HG02938 (cell line): ENCODE measurements around the gene LAMA4.
"Not testable (repeated sequence)": the region's sequence is repeated elsewhere in the genome, so short reads cannot be mapped to it uniquely, and the experiment has no call there.

Experiments used
- ATAC-seq: cut with Tn5 transposase; IDR thresholded peaks from one replicate; pipeline ENCODE4 v1.9.1; 2021; ENCODE audit warnings: mild to moderate bottlenecking, moderate library complexity; ENCODE audit not compliant: unreplicated experiment

Gene LAMA4

GRCh38 chr6:112215488-112216284 is 38.7 kb downstream of the LAMA4 start:
- ATAC-seq = no peak

GRCh38 chr6:112214739-112215269 is 39.6 kb downstream of the LAMA4 start:
- no peak for ATAC-seq

DNA sequence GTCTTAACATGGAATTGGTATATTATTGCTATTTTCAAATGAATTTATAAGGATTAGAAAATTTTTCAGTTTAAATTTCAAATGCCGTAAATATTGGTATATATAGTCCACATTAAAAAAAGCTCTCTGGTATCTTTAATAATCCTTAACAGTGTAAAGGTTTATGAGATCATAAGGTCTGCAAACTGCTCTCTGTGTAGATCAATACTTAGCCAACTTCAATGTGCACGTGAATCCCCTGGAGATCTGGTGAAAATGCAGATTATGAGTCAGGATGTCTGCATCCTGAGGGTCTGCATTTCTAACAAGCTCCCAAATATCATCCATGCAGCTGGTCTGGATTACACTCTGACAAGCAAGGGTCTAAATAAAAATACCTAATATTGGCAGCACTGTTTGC is 43.5 kb downstream of the LAMA4 start:
- ATAC-seq = no peak

DNA sequence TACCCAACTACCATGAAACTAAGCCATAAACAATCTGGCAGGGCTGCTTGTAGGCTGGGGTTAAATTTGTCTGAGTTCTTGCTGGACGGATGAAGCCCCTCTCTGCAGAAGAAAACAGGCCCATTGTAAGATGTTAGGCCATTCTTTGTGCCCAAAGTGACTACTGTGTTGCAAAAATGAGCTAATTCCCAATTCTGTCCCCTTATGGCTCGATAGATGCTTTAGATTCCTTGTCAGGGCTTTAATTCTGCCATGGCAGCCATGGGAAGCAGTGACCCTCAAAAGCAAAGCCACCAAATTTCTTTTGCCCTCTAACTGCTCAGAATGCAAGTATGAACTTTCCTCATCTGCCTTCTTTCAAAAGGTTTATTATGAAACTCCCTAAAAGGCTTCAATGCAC is 45.2 kb downstream of the LAMA4 start:
- ATAC-seq = no peak

DNA sequence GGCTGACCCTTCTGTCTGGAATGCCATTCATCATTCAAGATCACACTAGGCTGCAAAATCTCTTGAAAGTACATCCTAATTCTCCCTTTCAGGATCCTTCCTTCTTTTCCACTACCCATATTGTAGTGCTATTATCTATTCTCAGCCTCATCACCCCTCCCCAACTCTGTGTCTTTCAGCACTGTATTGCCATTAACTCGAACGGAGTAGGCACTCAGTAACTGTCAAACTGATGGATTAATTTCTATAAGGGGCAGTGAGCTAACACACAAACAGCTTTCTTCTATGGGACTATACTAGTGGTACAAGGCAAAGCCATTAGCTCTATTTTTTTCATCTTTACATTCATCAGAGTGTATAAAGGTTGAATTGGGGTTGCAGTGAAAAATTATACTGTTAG is 46.6 kb downstream of the LAMA4 start:
- no peak for ATAC-seq

DNA sequence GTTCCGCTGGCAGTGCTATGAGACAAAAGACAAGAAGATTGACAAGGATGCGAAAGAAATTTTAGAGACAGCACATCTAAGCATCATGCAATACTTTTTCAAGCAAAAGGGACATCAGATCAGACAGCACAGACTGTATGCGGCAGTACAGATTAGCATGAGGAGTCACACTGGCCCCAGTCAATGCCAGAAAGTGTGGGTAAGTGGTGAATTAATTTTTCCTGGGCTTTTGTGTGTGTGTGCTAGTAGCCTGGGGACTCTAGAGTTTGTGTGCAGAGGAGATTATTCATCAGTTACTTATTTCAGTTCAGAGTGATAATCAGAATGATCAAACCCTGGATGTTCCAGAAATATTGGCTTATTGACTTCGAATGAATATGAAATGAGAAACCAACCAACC is 47.2 kb downstream of the LAMA4 start:
- no peak for ATAC-seq

GRCh38 chr6:112206110-112206458 is 48.3 kb downstream of the LAMA4 start:
- no peak for ATAC-seq

GRCh38 chr6:112205427-112206109 is 48.8 kb downstream of the LAMA4 start:
- no peak for ATAC-seq

DNA sequence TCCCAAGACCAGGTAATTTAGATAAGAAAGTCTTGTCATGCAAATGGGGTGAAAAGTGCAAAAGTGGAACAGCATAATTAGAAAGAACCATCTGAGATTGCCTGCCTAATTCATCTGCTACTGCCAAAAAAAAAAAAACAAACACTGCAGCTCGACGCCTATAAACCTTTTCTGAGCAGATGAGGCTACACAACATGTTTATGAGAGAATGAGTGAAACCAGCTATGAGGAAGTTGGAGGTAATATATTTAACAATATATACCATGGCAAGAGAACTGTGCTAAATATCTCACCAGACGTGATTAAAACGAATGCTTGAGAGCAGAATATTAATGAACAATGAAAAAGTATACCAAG is 50.0 kb downstream of the LAMA4 start:
- no peak for ATAC-seq

DNA sequence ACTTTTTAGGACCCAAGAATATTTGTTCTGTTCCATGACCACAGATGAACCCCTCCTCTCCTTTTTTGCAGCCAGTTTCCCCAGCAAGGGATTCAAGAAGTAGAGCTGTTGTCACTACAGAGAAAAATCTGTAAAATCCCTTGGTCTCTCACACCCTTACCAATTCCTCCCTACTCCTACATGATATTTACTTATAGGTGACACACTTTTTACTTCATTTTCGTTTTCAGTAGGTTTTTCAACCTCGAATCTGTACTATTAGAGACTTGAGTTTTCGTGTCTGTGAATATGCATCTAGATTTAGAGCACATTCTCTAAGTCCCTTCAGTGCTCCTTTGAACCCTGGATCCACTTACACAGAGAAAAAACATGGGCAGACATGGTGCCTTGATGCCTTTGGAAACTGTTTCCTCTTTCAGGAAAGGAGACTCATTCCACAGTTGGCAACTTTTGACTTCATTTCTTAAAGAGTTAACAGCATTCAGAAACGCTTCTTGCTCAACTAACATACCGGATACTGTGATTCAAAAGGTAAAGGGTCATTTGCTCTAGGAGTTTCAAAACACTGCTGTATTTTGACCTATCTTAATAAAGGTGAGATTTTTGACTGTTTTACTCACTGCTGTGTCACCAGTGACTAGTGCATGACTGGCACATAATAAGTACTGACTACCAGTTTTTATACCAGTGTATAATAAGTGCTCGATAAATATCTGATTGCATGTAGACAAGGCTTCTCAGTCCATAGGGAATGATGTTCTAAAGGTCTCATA is 50.6 kb downstream of the LAMA4 start:
- ATAC-seq = peak; percentile 69

DNA sequence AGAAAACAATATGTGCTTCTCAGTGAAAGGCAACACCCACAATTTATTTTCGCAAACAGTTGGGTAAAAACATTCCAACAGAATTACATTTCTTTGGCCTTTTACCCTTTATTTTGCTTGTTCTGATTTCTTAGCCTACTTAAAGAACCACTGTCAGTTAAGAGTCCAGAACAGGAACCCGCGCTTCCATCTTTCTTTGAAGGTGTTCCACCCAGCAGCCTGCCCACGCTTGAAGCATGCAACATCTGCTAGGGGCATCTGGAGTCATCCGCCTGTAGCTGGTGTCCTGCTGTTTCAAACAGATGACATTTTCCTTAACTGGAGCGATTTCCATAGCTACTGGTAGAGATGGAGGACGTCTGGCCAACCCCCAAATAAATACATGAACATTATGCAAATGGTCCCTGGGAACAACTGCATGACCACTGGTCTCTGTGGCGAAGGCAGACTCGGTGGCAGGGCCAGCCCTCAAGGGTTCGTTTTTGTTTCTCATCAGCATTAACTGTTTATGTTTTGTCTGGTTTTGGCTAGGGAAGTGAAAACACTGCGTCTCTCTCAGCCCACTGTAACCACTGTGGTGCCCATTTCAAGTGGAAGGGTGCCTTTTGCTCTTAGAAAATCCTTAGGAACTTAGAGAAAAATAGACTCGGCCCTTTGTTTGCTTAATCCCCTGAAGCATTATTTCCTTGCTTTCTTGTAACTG is 51.6 kb downstream of the LAMA4 start:
- ATAC-seq = peak; percentile 81

- ATAC-seq = not testable (repeated sequence)
These were observed 54.0 kb downstream of the LAMA4 start for GRCh38 chr6:112200185-112200914.

DNA sequence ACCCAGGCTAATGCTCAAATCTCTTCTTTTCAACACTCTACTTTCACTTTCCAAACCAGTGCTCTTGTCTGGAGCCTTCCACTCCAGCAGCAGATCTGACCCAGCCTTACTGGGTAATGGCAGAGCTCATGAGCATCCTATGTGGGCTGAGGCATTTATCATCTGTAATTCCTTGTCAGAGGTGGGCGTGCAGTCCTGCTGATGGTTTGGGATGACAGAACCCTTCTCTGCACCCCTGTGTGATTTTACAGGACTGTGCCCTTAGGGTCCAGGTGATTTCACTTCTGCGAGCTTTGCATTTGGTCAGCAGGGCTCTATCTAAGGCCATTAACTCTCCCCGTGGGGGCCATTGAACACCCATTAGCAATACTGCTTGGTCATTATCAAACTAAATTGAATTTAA is 55.4 kb downstream of the LAMA4 start:
- ATAC-seq = no peak

DNA sequence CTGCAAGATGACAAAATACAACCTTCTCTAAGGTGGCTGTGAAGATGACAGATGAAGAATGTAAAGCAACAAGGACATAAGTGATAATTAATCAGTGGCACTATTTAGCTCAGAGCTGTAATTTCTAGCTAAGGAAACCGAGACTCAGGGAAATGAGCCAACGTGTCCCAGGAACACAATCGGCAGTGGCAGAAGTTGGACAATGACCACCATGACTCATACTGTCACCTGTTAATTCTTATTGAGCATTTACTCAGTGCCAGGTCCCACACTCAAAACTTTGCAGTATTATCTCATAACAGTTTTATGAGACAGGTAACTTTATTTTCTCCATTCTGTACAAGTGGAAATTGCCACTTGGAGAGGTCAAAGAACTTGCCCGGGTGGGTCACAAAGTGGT is 55.8 kb downstream of the LAMA4 start:
- ATAC-seq = no peak

DNA sequence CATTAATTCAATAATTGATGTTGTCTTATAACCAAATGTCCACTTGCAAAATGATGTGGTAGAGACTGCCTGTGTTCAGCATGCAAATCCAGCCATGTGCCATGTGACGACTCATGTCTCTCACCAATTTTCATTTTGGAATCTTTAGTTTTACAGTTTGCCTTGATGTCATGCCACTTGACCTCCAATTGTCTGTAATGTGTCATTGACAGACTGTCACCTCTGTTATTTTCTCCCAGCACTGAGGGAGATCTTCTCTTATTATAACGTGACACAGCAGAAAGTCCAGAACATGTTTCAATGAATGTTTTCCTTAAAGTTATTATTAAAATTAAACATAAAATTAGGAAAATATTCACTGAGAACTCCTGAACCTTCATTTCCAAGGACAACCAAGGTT is 56.7 kb downstream of the LAMA4 start:
- ATAC-seq = no peak

- ATAC-seq = no peak
These were observed 58.1 kb downstream of the LAMA4 start for GRCh38 chr6:112196306-112196705.

DNA sequence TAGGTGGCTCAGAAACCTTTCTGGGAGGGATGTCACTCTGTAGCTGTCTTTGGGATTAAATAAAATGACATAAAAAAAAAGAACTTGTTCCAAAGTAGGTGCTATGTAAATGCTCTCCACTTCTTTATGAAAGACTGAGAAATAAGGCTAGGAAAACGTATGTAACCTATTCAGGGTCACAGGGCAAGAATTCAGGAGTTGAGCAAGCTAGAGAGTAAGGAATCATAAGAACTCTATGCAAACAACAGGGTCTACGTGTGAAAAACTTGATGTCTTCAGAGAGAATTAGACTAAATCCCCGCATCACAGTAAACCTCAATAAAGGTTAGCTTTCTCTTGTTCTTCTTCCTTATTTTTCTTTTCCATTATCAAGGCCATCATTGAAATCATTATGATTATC is 59.2 kb downstream of the LAMA4 start:
- ATAC-seq = no peak

DNA sequence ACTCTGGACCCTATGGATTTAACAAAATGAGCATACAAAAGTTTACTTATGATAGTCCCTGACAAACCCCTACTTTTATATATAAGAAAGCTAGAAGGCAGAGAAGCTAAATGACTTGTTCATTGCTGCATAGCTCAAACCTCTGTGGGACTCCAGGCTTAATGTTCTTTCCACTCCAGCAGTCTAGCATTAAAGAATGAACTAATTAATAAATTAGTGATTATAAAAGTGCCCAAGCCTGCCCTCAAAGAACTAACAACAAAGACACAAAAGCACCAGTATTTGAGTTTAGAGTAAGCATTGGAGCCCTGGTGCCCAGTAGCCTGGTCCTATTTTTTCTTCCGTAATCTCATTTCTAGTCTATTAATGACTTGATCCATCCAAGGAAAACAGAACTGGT is 59.9 kb downstream of the LAMA4 start:
- no peak for ATAC-seq

- ATAC-seq = no peak
These were observed 60.8 kb downstream of the LAMA4 start for GRCh38 chr6:112193535-112194051.

DNA sequence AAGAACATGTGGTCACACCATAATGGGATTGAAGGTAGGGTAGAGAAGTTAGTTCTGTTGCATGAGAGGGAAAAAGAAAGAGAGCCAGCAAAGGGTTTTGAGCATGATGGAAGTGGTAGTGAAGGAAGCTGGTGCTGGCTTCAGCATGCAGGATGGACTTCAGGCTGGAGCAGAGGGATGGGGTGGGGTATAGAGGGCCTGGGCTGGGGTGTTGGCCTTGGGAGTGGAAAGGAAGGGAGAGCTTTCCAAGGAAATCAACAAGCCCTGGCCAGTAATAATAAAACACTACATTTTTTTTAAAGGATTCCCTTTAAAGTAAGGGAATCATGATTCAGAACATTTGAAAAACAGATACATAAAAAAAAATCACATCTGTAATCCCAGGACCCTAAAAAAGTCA is 61.2 kb downstream of the LAMA4 start:
- no peak for ATAC-seq
